HepG2 (cell line): ENCODE results near the gene UCP2. TPM values are rescaled to one million over a fixed set of nuclear protein-coding genes. Genes with fewer than 3 reads are reported as not detected.

Source experiments
- ATAC-seq: fragments of 200-7000 bp; cut with Tn5 transposase; 3 replicates; pipeline ENCODE4 v1.9.1; 2020; ENCODE audit warnings: mild to moderate bottlenecking, moderate library complexity
- BruUV-seq: library from RNA; stranded (reverse); fragments of 400-500 nt; replicated peaks from 2 replicates; lab custom pipeline; 2021; lab: Mats Ljungman, UMichigan
- CTCF ChIA-PET: fragments of 300-600 bp; formaldehyde crosslinking; extraction: SDS; loops from one replicate; lab custom pipeline; 2021; ENCODE audit warnings: low total read pairs, inconsistent platforms, low intra/inter-chr PET ratio; lab: Yijun Ruan, JAX
- POLR2A ChIA-PET: fragments of 350-600 bp; sonication (Branson Sonifier 250); formaldehyde crosslinking; loops from one replicate; lab custom pipeline; 2020; ENCODE audit warnings: antibody characterized with exemption, inconsistent platforms; lab: Yijun Ruan, JAX
- DNase-seq: peaks from one replicate; pipeline ENCODE4 v3.0.0-alpha.2; 2015; ENCODE audit warnings: low spot score
- FAIRE-seq: peaks from 3 replicates; lab custom pipeline; 2011; peaks lifted over from hg19 to GRCh38; lab: Jason Lieb, UNC
- H2AFZ ChIP-seq: one replicate; pipeline ENCODE4 v1.6.1; 2011; ENCODE audit warnings: low read length, inconsistent platforms
- H3K27ac ChIP-seq: fragments of 300-600 bp; 3 replicates; pipeline ENCODE4 v1.8.0; 2011; ENCODE audit warnings: mixed run types, mild to moderate bottlenecking, mixed read lengths, low read length, inconsistent platforms; ENCODE audit not compliant: insufficient read depth; ENCODE audit errors: extremely low read length
- H3K27me3 ChIP-seq, 2 experiments: fragments of 200-600 bp in 1 of 2; 2 replicates in 1 of 2; 3 replicates in 1 of 2; pipeline versions ENCODE4 v1.6.0 to v1.8.0; 2011; ENCODE audit warnings: low read length in 2 of 2, mild to moderate bottlenecking in 2 of 2, moderate library complexity in 2 of 2, inconsistent platforms in 1 of 2; ENCODE audit not compliant: insufficient read depth in 2 of 2, control insufficient read depth in 1 of 2
- H3K36me3 ChIP-seq, 2 experiments: fragments of 200-600 bp in 1 of 2; replicated peaks in 1 of 2; 2 replicates in 1 of 2; 3 replicates in 1 of 2; pipeline versions ENCODE4 v1.5.1 to v1.8.0; 2011; ENCODE audit warnings: low read length in 2 of 2, inconsistent platforms in 1 of 2; ENCODE audit not compliant: insufficient read depth in 2 of 2, control insufficient read depth in 1 of 2
- H3K4me1 ChIP-seq: 2 replicates; pipeline ENCODE4 v1.5.1; 2012; ENCODE audit warnings: low read length, inconsistent platforms; ENCODE audit not compliant: insufficient read depth
- H3K4me2 ChIP-seq: 2 replicates; pipeline ENCODE4 v1.6.0; 2011; ENCODE audit warnings: low read depth, low read length, inconsistent platforms
- H3K4me3 ChIP-seq, 3 experiments: fragments of 200-600 bp in 1 of 3; sonication (generic), shearing (Covaris generic) in 1 of 3; replicated peaks in 1 of 3; 2 replicates each; pipeline ENCODE4 v1.5.1; 2011 to 2016; ENCODE audit warnings: low read length in 3 of 3, inconsistent platforms in 2 of 3, low read depth in 2 of 3, mild to moderate bottlenecking in 2 of 3, control low read depth in 1 of 3, mixed read lengths in 1 of 3; ENCODE audit not compliant: insufficient read depth in 1 of 3
- H3K79me2 ChIP-seq: one replicate; pipeline ENCODE4 v1.6.1; 2011; ENCODE audit warnings: low read length, inconsistent platforms; ENCODE audit not compliant: insufficient read depth
- H3K9ac ChIP-seq: 2 replicates; pipeline ENCODE4 v1.6.0; 2011; ENCODE audit warnings: mild to moderate bottlenecking, low read depth, low read length, inconsistent platforms; ENCODE audit not compliant: insufficient read depth
- H3K9me3 ChIP-seq: 2 replicates; pipeline ENCODE4 v1.5.1; 2012; ENCODE audit warnings: mild to moderate bottlenecking, low read length
- H4K20me1 ChIP-seq: 2 replicates; pipeline ENCODE4 v1.6.0; 2011; ENCODE audit warnings: inconsistent platforms, mild to moderate bottlenecking, low read length, moderate library complexity; ENCODE audit not compliant: insufficient read depth
- DDIT3 ChIP-seq: sonication (generic); formaldehyde crosslinking; IDR thresholded peaks from 2 replicates; pipeline ENCODE4 v1.4.0; 2020; ENCODE audit warnings: mild to moderate bottlenecking, missing genetic modification reagents
- E2F5 ChIP-seq: sonication (generic); formaldehyde crosslinking; conservative IDR thresholded peaks from 2 replicates; pipeline ENCODE4 v1.4.0; 2020; ENCODE audit warnings: missing genetic modification reagents
- GFI1 ChIP-seq: sonication (generic); formaldehyde crosslinking; IDR thresholded peaks from 2 replicates; pipeline ENCODE4 v1.5.0; 2020; ENCODE audit warnings: missing genetic modification reagents, mild to moderate bottlenecking, borderline replicate concordance
- GMEB2 ChIP-seq: IDR thresholded peaks from 2 replicates; pipeline ENCODE4 v1.6.1; 2016; ENCODE audit warnings: missing biosample characterization, missing genetic modification reagents, low read depth
- HNF1B ChIP-seq: sonication (generic); formaldehyde crosslinking; IDR thresholded peaks from 2 replicates; pipeline ENCODE4 v1.5.1; 2020; ENCODE audit warnings: mild to moderate bottlenecking, moderate library complexity, missing genetic modification reagents
- PAXIP1 ChIP-seq: sonication (generic); formaldehyde crosslinking; conservative IDR thresholded peaks from 2 replicates; pipeline ENCODE4 v1.4.0; 2020; ENCODE audit warnings: mild to moderate bottlenecking, missing genetic modification reagents, moderate library complexity
- RBM22 ChIP-seq: fragments of 200-400 bp; formaldehyde crosslinking; optimal IDR thresholded peaks from 2 replicates; pipeline ENCODE3; 2017; ENCODE audit warnings: mild to moderate bottlenecking, low read length, moderate library complexity
- RFXAP ChIP-seq: sonication (generic); formaldehyde crosslinking; IDR thresholded peaks from 2 replicates; pipeline ENCODE4 v1.4.0; 2020; ENCODE audit warnings: missing genetic modification reagents, borderline replicate concordance
- ZFP36L1 ChIP-seq: sonication (generic); formaldehyde crosslinking; IDR thresholded peaks from 2 replicates; pipeline ENCODE4 v1.8.0; 2022; ENCODE audit warnings: mild to moderate bottlenecking, missing genetic modification reagents, moderate library complexity
- ZNF597 ChIP-seq: sonication (generic); formaldehyde crosslinking; IDR thresholded peaks from 2 replicates; pipeline ENCODE4 v1.5.0; 2020; ENCODE audit warnings: missing genetic modification reagents
- ZNF782 ChIP-seq: sonication (generic); formaldehyde crosslinking; IDR thresholded peaks from 2 replicates; pipeline ENCODE4 v1.4.0; 2020; ENCODE audit warnings: missing genetic modification reagents, mild to moderate bottlenecking, borderline replicate concordance
- WGBS: methylation state at CpG from one replicate; pipeline ENCODE4 v1.1.6; 2017; ENCODE audit warnings: low lambda C conversion rate; 5-methylcytosine and 5-hydroxymethylcytosine counted together
- in situ Hi-C: cut with HindIII; loops from 2 replicates; pipeline ENCODE4 v1.10.0; 2017; ENCODE audit warnings: low pct_unique_long_range_greater_than_20kb; ENCODE audit not compliant: extremely low pct_ligation_motif_present
- intact Hi-C: fragments of 100-400 bp; cut with micrococcal nuclease; formaldehyde crosslinking; loops from one replicate; pipeline ENCODE4 v1.10.0; 2022; ENCODE audit not compliant: unreplicated experiment
- polyA plus RNA-seq, 8 experiments: library from polyadenylated mRNA; depleted of rRNA in 3 of 8; stranded (reverse) in 7 of 8; unstranded in 1 of 8; fragments of >200 nt; fragmentation: Illumina TruSeq in 4 of 8; extraction: Trizol in 4 of 8; gene quantifications; 2 replicates each; pipeline versions ENCODE4 v1.2.1 to v1.2.3, GENCODE V29; 2011 to 2016; ENCODE audit warnings: low read depth in 4 of 8, missing spikeins in 1 of 8, mixed read lengths in 1 of 8; ENCODE audit not compliant: insufficient read depth in 1 of 8
- total RNA-seq, 5 experiments: library from RNA; depleted of rRNA; stranded (reverse); fragments of >200 nt; fragmentation: Illumina TruSeq; extraction: Trizol; gene quantifications; 2 replicates each; pipeline ENCODE4 v1.2.3, GENCODE V29; 2016; ENCODE audit warnings: low read depth in 1 of 5

The UCP2 gene
- total and polyA plus RNA-seq, 2 of the 13 experiments (the other 11 are each of a cell fraction or from before 2014, with no cell fraction given): 2.7 to 3.2 TPM

- DNase-seq (peak; percentile 89), ATAC-seq (peak; percentile 95), FAIRE-seq (peak; percentile 87)
- WGBS: 4% methylated on average over 8 of the region's 9 CpGs
- Histone ChIP-seq H3K79me2 (no peaks in the 10 kb centered on the region), H3K4me1 (peaks cover 37% of the 10 kb centered on the region), H3K4me3 (peak overlapping the region; percentile 15 to 69 (median 18); a peak in 5 of 6 replicates), H3K27ac (peak overlapping the region; percentile 92), H3K27me3 (no peaks in the 10 kb centered on the region), H2AFZ (peak overlapping the region; percentile 47), H3K36me3 (no peaks in the 10 kb centered on the region; a peak in 1 of 5 replicates), H4K20me1 (no peaks in the 10 kb centered on the region), H3K9ac (peak overlapping the region; percentile 72), H3K4me2 (peak overlapping the region; percentile 85), H3K9me3 (no peaks in the 10 kb centered on the region)
- TSS peak; percentile 95 for BruUV-seq
- in situ Hi-C loops (no loop called here), intact Hi-C loops (no loop called here)
- ChIA-PET CTCF (no interaction called here), POLR2A (interaction anchor here (0.9 to 2.0 kb wide), 10 partner anchors 8 to 153 kb away, joined by 3 to 32 read pairs (median 3); partner anchors contain the start of genes C2CD3, PPME1 and UCP2)
- TF ChIP-seq RBM22 (no peak), ZFP36L1 (CRISPR knock-in tag) (peak; percentile 63; the same call in 1 of the 2 replicates), GMEB2 (CRISPR knock-in tag) (no peak), ZNF597 (CRISPR knock-in tag) (no peak), E2F5 (no peak), ZNF782 (CRISPR knock-in tag) (no peak), RFXAP (no peak; the same call in 1 of the 2 replicates), GFI1 (CRISPR knock-in tag) (no peak; the same call in 1 of the 2 replicates), HNF1B (CRISPR knock-in tag) (peak; percentile 91), DDIT3 (no peak), PAXIP1 (peak; percentile 94)
These were observed 35.8 kb upstream of the UCP2 start for GRCh38 chr11:74018331-74019005.
